Gastrocnemius medialis (tissue), 4 donors: ENCODE data around the gene TUBGCP3. TPM values are rescaled to one million over a fixed set of nuclear protein-coding genes. Genes with fewer than 3 reads are reported as not detected.

ENCODE experiments used
- ATAC-seq, 2 donors: fragments of 150-250 bp; one replicate each; pipeline ENCODE4 v1.9.1; 2016
- DNase-seq, 2 donors: peaks; one replicate each; pipeline ENCODE4 v3.0.0-alpha.2; 2019
- H3K27ac ChIP-seq, 4 donors: fragments of 200-600 bp; sonication (generic); 1 replicate in 1 of 4; 2 replicates in 3 of 4; pipeline ENCODE4 v1.5.1; 2016 to 2018; ENCODE audit warnings: mild to moderate bottlenecking in 2 of 4, moderate library complexity in 1 of 4
- H3K27me3 ChIP-seq, 3 donors: fragments of 200-600 bp; sonication (generic) in 2 of 3; 1 replicate in 1 of 3; 2 replicates in 2 of 3; pipeline versions ENCODE4 v1.5.1 to v1.6.0; 2016 to 2019; ENCODE audit warnings: mild to moderate bottlenecking in 1 of 3, moderate library complexity in 1 of 3
- H3K36me3 ChIP-seq, 2 donors: fragments of 200-600 bp; sonication (generic) in 1 of 2; one replicate each; pipeline ENCODE4 v1.5.1; 2017 to 2018
- H3K4me1 ChIP-seq, 2 donors: fragments of 200-600 bp; sonication (generic) in 1 of 2; one replicate each; pipeline ENCODE4 v1.5.1; 2016 to 2017; ENCODE audit warnings: mild to moderate bottlenecking in 2 of 2
- H3K4me3 ChIP-seq, 4 donors: fragments of 200-600 bp; sonication (generic) in 3 of 4; 1 replicate in 1 of 4; 2 replicates in 3 of 4; pipeline ENCODE4 v1.5.1; 2016 to 2019; ENCODE audit warnings: mild to moderate bottlenecking in 2 of 4
- H3K9me3 ChIP-seq, 3 donors: fragments of 200-600 bp; sonication (generic) in 2 of 3; 1 replicate in 1 of 3; 2 replicates in 2 of 3; pipeline ENCODE4 v1.5.1; 2016 to 2019
- POLR2A ChIP-seq, 2 donors: fragments of 450-650 bp; IDR thresholded peaks; one replicate each; pipeline ENCODE4 v1.6.1; 2017; ENCODE audit warnings: antibody characterized with exemption in 2 of 2, mild to moderate bottlenecking in 2 of 2, moderate library complexity in 2 of 2
- in situ Hi-C, 4 donors: fragments of 200-750 bp; cut with MboI; loops; one replicate each; pipeline versions ENCODE4 v1.15.0 to v1.8.0; 2017; ENCODE audit warnings: low sequenced_read_pairs in 4 of 4
- intact Hi-C: fragments of 100-400 bp; cut with DNase I; formaldehyde crosslinking; loops from one replicate; pipeline ENCODE4 v1.15.1; 2023; ENCODE audit warnings: low total_unique reads
- total RNA-seq, 4 donors: library from RNA; depleted of rRNA; stranded (reverse); fragments of >200 nt; gene quantifications; one replicate each; pipeline versions ENCODE4 v1.1.0 to v1.2.3, GENCODE V29; 2016
- TF ChIP-seq, protein P1 (sequence below), 5 experiments: fragments of 450-650 bp in 3 of 5; fragments of 200-600 bp in 2 of 5; sonication (generic) in 2 of 5; IDR thresholded peaks in 4 of 5; conservative IDR thresholded peaks in 1 of 5; 1 replicate in 4 of 5; 2 replicates in 1 of 5; pipeline ENCODE4 v1.5.1; 2016 to 2019; ENCODE audit warnings: antibody characterized with exemption in 5 of 5, mild to moderate bottlenecking in 3 of 5, moderate library complexity in 3 of 5

The TUBGCP3 gene
- total RNA-seq, 4 donors from 2014 or later: 10.0 to 14.3 (median 11.0) TPM

DNA sequence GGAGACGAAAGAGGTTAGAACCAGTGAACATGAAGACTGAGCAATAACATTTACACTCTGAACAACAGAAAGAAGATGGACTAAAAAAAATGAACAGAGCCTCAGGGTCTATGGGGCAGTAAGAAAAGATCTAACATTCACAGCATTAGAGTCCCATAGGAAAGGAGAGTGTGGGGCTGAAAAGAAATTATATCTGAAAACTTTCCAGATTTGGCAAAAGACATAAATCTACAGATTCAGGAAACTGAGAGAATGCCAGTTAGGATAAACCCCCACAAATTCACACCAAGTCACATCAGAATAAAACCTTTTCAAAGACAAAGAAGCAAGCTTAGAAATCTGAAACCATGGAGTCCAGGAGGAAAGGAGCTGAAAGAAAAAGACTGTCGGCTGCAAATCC lies 20.3 kb upstream of the TUBGCP3 start:
- no peak overlapping the region for H3K4me3 ChIP-seq
- no peak overlapping the region for H3K27ac ChIP-seq
- TF ChIP-seq, protein P1, sequence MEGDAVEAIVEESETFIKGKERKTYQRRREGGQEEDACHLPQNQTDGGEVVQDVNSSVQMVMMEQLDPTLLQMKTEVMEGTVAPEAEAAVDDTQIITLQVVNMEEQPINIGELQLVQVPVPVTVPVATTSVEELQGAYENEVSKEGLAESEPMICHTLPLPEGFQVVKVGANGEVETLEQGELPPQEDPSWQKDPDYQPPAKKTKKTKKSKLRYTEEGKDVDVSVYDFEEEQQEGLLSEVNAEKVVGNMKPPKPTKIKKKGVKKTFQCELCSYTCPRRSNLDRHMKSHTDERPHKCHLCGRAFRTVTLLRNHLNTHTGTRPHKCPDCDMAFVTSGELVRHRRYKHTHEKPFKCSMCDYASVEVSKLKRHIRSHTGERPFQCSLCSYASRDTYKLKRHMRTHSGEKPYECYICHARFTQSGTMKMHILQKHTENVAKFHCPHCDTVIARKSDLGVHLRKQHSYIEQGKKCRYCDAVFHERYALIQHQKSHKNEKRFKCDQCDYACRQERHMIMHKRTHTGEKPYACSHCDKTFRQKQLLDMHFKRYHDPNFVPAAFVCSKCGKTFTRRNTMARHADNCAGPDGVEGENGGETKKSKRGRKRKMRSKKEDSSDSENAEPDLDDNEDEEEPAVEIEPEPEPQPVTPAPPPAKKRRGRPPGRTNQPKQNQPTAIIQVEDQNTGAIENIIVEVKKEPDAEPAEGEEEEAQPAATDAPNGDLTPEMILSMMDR (IDR thresholded peaks at IDR 0.05 in 4 of 5, conservative IDR thresholded peaks at IDR 0.05 in 1 of 5): no peak
- TF ChIP-seq POLR2A (IDR thresholded peaks at IDR 0.05): no peak
- H3K36me3 ChIP-seq: no peaks in the 10 kb centered on the region
- ATAC-seq (no peak), DNase-seq (no peak)
- H3K27me3 ChIP-seq: peaks cover 0 to 8% (median 0%) of the 10 kb centered on the region in 3 donors
- no peaks in the 10 kb centered on the region for H3K9me3 ChIP-seq
- in situ Hi-C loops: loop anchor here in 3 of 4 donors (10.0 to 25.0 kb wide), 3 partner anchors 521 to 1146 kb away; no protein-coding TSS in a partner anchor
- intact Hi-C loops: loop anchor here (10.0 kb wide), 1 partner anchor 73 kb away; no protein-coding TSS in a partner anchor
- H3K4me1 ChIP-seq: peaks cover 5 to 8% of the 10 kb centered on the region in 2 donors

DNA sequence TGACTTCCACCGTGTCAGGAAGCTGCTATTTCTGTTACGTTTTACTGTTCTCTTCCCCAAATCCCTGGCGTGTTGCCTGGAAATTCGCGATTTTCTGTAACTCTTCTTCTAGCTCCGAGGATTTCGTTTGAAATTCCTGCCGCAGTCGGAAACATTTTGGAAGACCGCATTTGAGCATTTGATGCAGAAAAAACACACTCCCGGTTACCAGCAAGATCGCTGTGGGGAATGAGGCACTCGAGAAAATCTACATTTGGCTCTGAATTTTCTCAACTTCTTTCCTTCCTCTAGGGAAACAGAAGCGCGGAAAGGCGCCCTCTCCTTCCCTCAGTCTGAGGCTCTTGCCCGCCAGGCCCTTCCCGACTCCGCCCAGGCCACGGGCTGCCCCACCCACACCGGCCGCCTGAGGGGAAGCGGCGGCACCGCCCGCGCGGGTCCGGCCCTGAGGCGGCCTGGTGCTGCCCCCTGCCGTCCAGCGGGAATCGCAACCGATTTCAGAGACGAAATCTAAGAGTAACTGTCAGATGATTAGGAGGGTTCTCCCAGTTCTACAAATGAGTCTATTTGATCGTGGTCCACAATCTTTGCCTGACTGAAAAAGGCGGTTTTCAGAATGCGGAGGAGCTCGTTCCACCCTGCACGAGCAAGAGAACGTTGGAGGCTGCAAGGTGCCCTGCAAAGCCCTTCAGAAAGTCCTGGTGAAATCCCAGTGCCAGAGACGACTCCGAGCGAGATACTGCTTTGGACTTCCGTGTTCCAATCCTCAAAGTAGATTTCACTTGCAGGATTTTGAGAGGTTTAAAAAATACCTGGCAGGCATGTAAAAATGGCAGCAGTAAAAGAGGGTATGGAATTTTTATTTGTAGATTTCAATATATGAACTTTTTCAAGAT lies 18.4 kb upstream of the TUBGCP3 start:
- peaks cover 5 to 8% of the 10 kb centered on the region in 2 donors for H3K4me1 ChIP-seq
- DNase-seq (peak; percentile 79 to 85), ATAC-seq (peak; percentile 96 to 97)
- H3K4me3 ChIP-seq: peak overlapping the region; percentile 50 to 72 (median 61)
- no peaks in the 10 kb centered on the region for H3K9me3 ChIP-seq
- peaks cover 0 to 8% (median 0%) of the 10 kb centered on the region in 3 donors for H3K27me3 ChIP-seq
- intact Hi-C loops (loop anchor here (1.0 to 10.0 kb wide), 3 partner anchors 18 to 1132 kb away; partner anchors contain the start of gene TUBGCP3), in situ Hi-C loops (loop anchor here in 3 of 4 donors (10.0 to 25.0 kb wide), 3 partner anchors 519 to 1144 kb away; no protein-coding TSS in a partner anchor)
- H3K27ac ChIP-seq: peak overlapping the region; percentile 32 to 66 (median 58)
- TF ChIP-seq, protein P1 (IDR thresholded peaks at IDR 0.05 in 4 of 5, conservative IDR thresholded peaks at IDR 0.05 in 1 of 5): peak; percentile 84 to 97 (median 91)
- peak; percentile 12 to 30 for TF ChIP-seq POLR2A (IDR thresholded peaks at IDR 0.05)
- H3K36me3 ChIP-seq: no peaks in the 10 kb centered on the region

DNA sequence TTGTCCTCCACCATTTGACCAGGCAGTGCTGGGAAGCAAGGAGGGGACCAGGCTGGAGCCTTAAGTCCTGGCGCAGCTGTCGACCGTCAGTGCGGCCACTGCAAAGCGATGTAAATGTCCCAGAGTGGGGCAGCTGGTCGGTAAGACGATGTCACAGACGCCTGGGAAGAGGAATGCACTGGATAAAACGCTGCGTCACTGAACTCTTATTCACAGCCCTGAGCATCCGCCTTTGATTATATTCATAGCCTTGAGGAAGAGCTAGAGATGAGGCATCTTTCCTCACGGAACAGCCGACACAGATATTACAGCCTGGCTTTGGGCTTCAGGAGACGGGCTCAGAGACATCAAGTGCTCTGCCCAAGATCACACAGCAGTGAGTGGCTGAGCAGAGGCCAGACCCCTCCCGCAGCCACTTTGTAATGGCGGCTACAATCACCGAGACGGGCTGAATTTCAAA lies 17.6 kb upstream of the TUBGCP3 start:
- H3K9me3 ChIP-seq: no peaks in the 10 kb centered on the region
- peaks cover 0 to 8% (median 0%) of the 10 kb centered on the region in 3 donors for H3K27me3 ChIP-seq
- no peak for ATAC-seq
- no peak for DNase-seq
- H3K4me1 ChIP-seq: peaks cover 5 to 8% of the 10 kb centered on the region in 2 donors
- TF ChIP-seq, protein P1 (IDR thresholded peaks at IDR 0.05 in 4 of 5, conservative IDR thresholded peaks at IDR 0.05 in 1 of 5): no peak
- TF ChIP-seq POLR2A (IDR thresholded peaks at IDR 0.05): no peak
- in situ Hi-C loops (loop anchor here in 3 of 4 donors (10.0 to 25.0 kb wide), 3 partner anchors 518 to 1143 kb away; no protein-coding TSS in a partner anchor), intact Hi-C loops (loop anchor here (10.0 kb wide), 1 partner anchor 71 kb away; no protein-coding TSS in a partner anchor)
- H3K27ac ChIP-seq: peak overlapping the region in 3 of 4 donors; percentile 58 to 66 (median 59)
- peak overlapping the region; percentile 50 to 72 (median 61) for H3K4me3 ChIP-seq
- no peaks in the 10 kb centered on the region for H3K36me3 ChIP-seq

DNA sequence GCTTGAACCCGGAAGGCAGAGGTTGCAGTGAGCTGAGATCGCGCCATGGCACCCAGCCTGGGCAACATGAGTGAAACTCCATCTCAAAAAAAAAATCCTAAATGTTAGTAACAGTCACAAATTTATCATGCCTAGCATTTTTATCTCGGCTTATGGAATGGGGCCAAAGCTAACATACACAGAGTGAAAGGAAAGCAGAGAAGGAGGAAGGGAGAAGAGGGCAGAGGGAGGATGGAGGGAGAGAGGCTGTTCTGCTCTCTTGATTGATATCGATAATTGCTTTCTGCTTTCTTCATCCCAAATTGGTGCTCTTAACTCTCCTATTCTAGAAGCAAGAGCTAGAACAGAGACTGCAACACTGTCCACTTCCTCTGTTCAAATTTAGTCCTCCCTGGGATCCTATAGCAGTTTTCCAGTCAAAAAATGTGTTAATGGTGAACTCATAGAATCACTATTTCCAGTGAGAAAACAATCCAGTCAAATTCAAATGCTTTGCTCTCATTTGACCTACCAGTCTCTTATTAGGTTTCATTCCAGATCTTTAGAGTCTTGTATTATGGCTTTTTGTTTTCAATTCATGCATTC lies 15.8 kb upstream of the TUBGCP3 start:
- no peak overlapping the region for H3K4me3 ChIP-seq
- in situ Hi-C loops: loop anchor here in 3 of 4 donors (10.0 to 25.0 kb wide), 3 partner anchors 516 to 1141 kb away; no protein-coding TSS in a partner anchor
- intact Hi-C loops: loop anchor here (10.0 kb wide), 1 partner anchor 69 kb away; no protein-coding TSS in a partner anchor
- no peaks in the 10 kb centered on the region for H3K36me3 ChIP-seq
- DNase-seq: no peak
- H3K9me3 ChIP-seq: no peaks in the 10 kb centered on the region
- ATAC-seq: no peak
- peaks cover 5 to 8% of the 10 kb centered on the region in 2 donors for H3K4me1 ChIP-seq
- TF ChIP-seq POLR2A (IDR thresholded peaks at IDR 0.05): no peak
- TF ChIP-seq, protein P1 (IDR thresholded peaks at IDR 0.05 in 4 of 5, conservative IDR thresholded peaks at IDR 0.05 in 1 of 5): no peak
- peaks cover 0 to 8% (median 0%) of the 10 kb centered on the region in 3 donors for H3K27me3 ChIP-seq
- no peak overlapping the region for H3K27ac ChIP-seq
